Neural cell (in vitro differentiated cells): Measurements from ENCODE around the gene SMARCA1. TPM values are rescaled to one million over a fixed set of nuclear protein-coding genes. Genes with fewer than 3 reads are reported as not detected.

ENCODE experiments used
- H2AFZ ChIP-seq: fragments of 200-600, 300-800 bp; sonication (generic), shearing (Covaris generic); 2 replicates; pipeline ENCODE4 v1.6.0; 2014; ENCODE audit warnings: low read depth, mild to moderate bottlenecking, antibody characterized with exemption, low read length, moderate library complexity
- H3F3A ChIP-seq: fragments of 200-600 bp; shearing (Covaris generic); 2 replicates; pipeline ENCODE4 v1.6.1; 2016; ENCODE audit warnings: mild to moderate bottlenecking, moderate library complexity, mixed read lengths, antibody characterized with exemption, low read length; ENCODE audit not compliant: insufficient read depth, poor library complexity, severe bottlenecking
- H3K27ac ChIP-seq: fragments of 200-600, 300-800 bp; sonication (generic), shearing (Covaris generic); 2 replicates; pipeline ENCODE4 v1.5.1; 2014; ENCODE audit warnings: mild to moderate bottlenecking, low read length, moderate library complexity
- H3K27me3 ChIP-seq: fragments of 300-800, 200-600 bp; sonication (generic), shearing (Covaris generic); 2 replicates; pipeline ENCODE4 v1.6.0; 2014; ENCODE audit warnings: mild to moderate bottlenecking, low read depth, low read length, moderate library complexity; ENCODE audit not compliant: insufficient read depth
- H3K36me3 ChIP-seq: fragments of 300-800, 200-600 bp; sonication (generic), shearing (Covaris generic); 2 replicates; pipeline ENCODE4 v1.5.1; 2014; ENCODE audit warnings: mild to moderate bottlenecking, antibody characterized with exemption, low read length, moderate library complexity; ENCODE audit not compliant: insufficient read depth
- H3K4me2 ChIP-seq: fragments of 300-800, 200-600 bp; sonication (generic), shearing (Covaris generic); 2 replicates; pipeline ENCODE4 v1.6.0; 2014; ENCODE audit warnings: mild to moderate bottlenecking, low read length
- H3K4me3 ChIP-seq: fragments of 300-800, 200-600 bp; sonication (generic), shearing (Covaris generic); 2 replicates; pipeline ENCODE4 v1.5.1; 2014; ENCODE audit warnings: mild to moderate bottlenecking, low read length, moderate library complexity
- H3K79me2 ChIP-seq: fragments of 200-600 bp; shearing (Covaris generic); replicated peaks from 2 replicates; pipeline ENCODE4 v1.6.0; 2014; ENCODE audit warnings: mild to moderate bottlenecking, low read length, moderate library complexity; ENCODE audit not compliant: insufficient read depth
- H3K9ac ChIP-seq: fragments of 300-800, 200-600 bp; sonication (generic), shearing (Covaris generic); 2 replicates; pipeline ENCODE4 v1.6.1; 2016; ENCODE audit warnings: mild to moderate bottlenecking, low read length, mixed read lengths
- H3K9me2 ChIP-seq: fragments of 200-600 bp; shearing (Covaris generic); 2 replicates; pipeline ENCODE4 v1.6.1; 2016; ENCODE audit warnings: mild to moderate bottlenecking, low read length, mixed read lengths; ENCODE audit not compliant: insufficient read depth
- H3K9me3 ChIP-seq: fragments of 200-600, 300-800 bp; sonication (generic), shearing (Covaris generic); 2 replicates; pipeline ENCODE4 v1.6.1; 2016; ENCODE audit warnings: mild to moderate bottlenecking, mixed run types, low read length, moderate library complexity, mixed read lengths
- H4K20me1 ChIP-seq: fragments of 200-600 bp; shearing (Covaris generic); 2 replicates; pipeline ENCODE4 v1.6.1; 2016; ENCODE audit warnings: mild to moderate bottlenecking, mixed run types; ENCODE audit not compliant: insufficient read depth
- CTCF ChIP-seq: fragments of 450-650 bp; IDR thresholded peaks from 2 replicates; pipeline ENCODE4 v1.5.1; 2014; ENCODE audit warnings: antibody characterized with exemption, mild to moderate bottlenecking, moderate library complexity; ENCODE audit not compliant: poor library complexity, severe bottlenecking
- EP300 ChIP-seq: fragments of 450-650 bp; conservative IDR thresholded peaks from 2 replicates; pipeline ENCODE4 v1.6.1; 2014; ENCODE audit warnings: antibody characterized with exemption, mild to moderate bottlenecking, moderate library complexity; ENCODE audit not compliant: poor library complexity, severe bottlenecking
- EZH2 ChIP-seq: fragments of 200-600, 300-800 bp; shearing (Covaris generic), sonication (generic); IDR thresholded peaks from 2 replicates; pipeline ENCODE4 v1.6.1; 2014; ENCODE audit warnings: antibody characterized with exemption, low read length, borderline replicate concordance, mild to moderate bottlenecking; ENCODE audit not compliant: insufficient read depth, poor library complexity, severe bottlenecking
- MXI1 ChIP-seq: fragments of 450-650 bp; conservative IDR thresholded peaks from 2 replicates; pipeline ENCODE4 v1.6.1; 2014; ENCODE audit warnings: antibody characterized with exemption, mild to moderate bottlenecking; ENCODE audit not compliant: poor library complexity, severe bottlenecking
- POLR2AphosphoS5 ChIP-seq: IDR thresholded peaks from 2 replicates; pipeline ENCODE4 v1.6.1; 2012
- RAD21 ChIP-seq: fragments of 450-650 bp; conservative IDR thresholded peaks from 2 replicates; pipeline ENCODE4 v1.6.1; 2014; ENCODE audit warnings: antibody characterized with exemption, mild to moderate bottlenecking, moderate library complexity
- REST ChIP-seq: IDR thresholded peaks from 2 replicates; pipeline ENCODE4 v1.6.1; 2012; ENCODE audit warnings: borderline replicate concordance
- SMC3 ChIP-seq: fragments of 450-650 bp; conservative IDR thresholded peaks from 2 replicates; pipeline ENCODE4 v1.6.1; 2014; ENCODE audit warnings: antibody characterized with exemption, mild to moderate bottlenecking, moderate library complexity; ENCODE audit not compliant: poor library complexity
- TAF1 ChIP-seq: IDR thresholded peaks from 2 replicates; pipeline ENCODE4 v1.6.1; 2012; ENCODE audit warnings: low read depth
- polyA plus RNA-seq: library from polyadenylated mRNA; depleted of rRNA; stranded (reverse); fragments of >200 nt; gene quantifications from 2 replicates; pipeline ENCODE4 v1.2.3, GENCODE V29; 2014

The SMARCA1 gene
- polyA plus RNA-seq, 1 donor from 2014 or later = 66.9 TPM

DNA sequence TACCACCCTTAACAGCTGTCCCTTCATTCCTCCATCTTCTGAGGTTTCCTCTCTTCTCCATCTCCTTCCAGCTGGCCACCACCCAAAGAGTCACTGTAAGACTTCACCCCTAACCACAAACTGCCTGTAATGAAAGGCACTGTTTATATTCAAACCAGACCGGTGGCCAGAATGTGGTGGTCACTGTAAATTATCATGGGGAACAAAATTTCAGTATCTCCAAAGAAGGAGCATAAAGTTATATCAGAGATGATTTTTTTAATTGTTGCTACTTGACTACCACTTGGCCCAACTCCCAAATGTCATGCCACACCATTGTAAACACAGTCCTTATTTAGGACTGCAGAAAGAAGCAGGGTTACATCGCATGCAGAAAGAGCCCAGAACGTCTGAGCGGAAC lies 44.8 kb downstream of the SMARCA1 start:
- no peaks in the 10 kb centered on the region for H3K9me2 ChIP-seq
- no peaks in the 10 kb centered on the region for H3K36me3 ChIP-seq
- H4K20me1 ChIP-seq = no peaks in the 10 kb centered on the region
- H3K27ac ChIP-seq = no peak overlapping the region
- H3F3A ChIP-seq = no peaks in the 10 kb centered on the region
- no peaks in the 10 kb centered on the region for H3K27me3 ChIP-seq
- H3K4me3 ChIP-seq = no peak overlapping the region
- no peak overlapping the region for H3K4me2 ChIP-seq
- no peak overlapping the region for H2AFZ ChIP-seq
- no peak overlapping the region for H3K9ac ChIP-seq
- H3K79me2 ChIP-seq = no peaks in the 10 kb centered on the region
- TF ChIP-seq CTCF (no peak), SMC3 (no peak), RAD21 (no peak), REST (no peak), MXI1 (no peak), EP300 (no peak)
- H3K9me3 ChIP-seq = no peaks in the 10 kb centered on the region

DNA sequence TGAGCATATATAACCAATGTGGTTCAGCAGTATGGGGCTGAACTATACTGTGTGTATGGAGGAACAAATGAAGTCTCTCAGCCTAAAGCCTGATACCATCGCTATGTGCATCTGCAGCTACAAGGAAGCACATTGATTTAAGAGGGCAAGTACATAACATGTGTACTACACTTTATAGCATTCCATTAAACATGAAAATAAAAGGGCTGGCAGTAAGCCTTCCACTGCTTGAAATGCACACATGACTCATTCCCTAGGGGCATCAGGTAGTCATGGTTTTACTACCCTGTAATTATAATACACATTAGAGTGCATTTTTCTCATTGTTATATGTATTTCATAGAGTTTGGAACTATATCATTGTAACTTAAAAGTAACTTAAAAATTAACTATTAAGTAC lies 51.2 kb downstream of the SMARCA1 start:
- H3K4me2 ChIP-seq = no peak overlapping the region
- no peaks in the 10 kb centered on the region for H3K79me2 ChIP-seq
- H4K20me1 ChIP-seq = no peaks in the 10 kb centered on the region
- no peaks in the 10 kb centered on the region for H3F3A ChIP-seq
- H3K9me3 ChIP-seq = no peaks in the 10 kb centered on the region
- H3K27me3 ChIP-seq = no peaks in the 10 kb centered on the region
- TF ChIP-seq MXI1 (no peak), EP300 (no peak), RAD21 (no peak), SMC3 (no peak), REST (no peak), CTCF (no peak), TAF1 (no peak), POLR2AphosphoS5 (no peak), EZH2 (no peak)
- no peak overlapping the region for H2AFZ ChIP-seq
- no peak overlapping the region for H3K27ac ChIP-seq
- no peaks in the 10 kb centered on the region for H3K36me3 ChIP-seq
- no peaks in the 10 kb centered on the region for H3K9me2 ChIP-seq
- no peak overlapping the region for H3K4me3 ChIP-seq
- no peak overlapping the region for H3K9ac ChIP-seq
